ENCODE data around the gene SLC9A9.

The SLC9A9 gene

DNA sequence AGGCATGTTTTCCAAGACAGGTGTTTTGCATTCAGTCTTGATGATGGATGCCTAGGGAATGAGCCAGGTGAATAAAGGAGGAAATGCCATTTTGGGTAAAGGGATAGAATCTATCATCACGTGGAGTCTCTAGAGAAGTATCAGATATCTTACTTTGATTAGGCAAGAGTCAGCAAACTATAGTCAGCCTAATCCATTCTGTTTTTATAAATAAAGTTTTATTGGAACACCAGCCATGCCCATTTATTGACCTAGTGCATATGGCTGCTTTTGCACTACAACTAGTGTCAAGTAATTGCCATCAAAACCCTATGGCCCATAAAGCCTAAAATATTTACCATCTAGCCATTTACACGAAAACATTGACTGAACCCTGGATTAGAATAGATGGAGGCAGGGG lies 231.2 kb downstream of the SLC9A9 start:
- in situ Hi-C loops (cut with MboI; ENCODE audit: low sequenced_read_pairs): no loop called here
- no peak for DNase-seq (ENCODE audit: low spot score in 2 of 2)
- Histone ChIP-seq H3K4me1 (no peaks in the 10 kb centered on the region), H3K4me3 (no peak overlapping the region), H3K36me3 (replicated peaks) (no peaks in the 10 kb centered on the region), H3K27me3 (ENCODE audit: low read depth) (no peaks in the 10 kb centered on the region), H3K9me3 (no peaks in the 10 kb centered on the region)

DNA sequence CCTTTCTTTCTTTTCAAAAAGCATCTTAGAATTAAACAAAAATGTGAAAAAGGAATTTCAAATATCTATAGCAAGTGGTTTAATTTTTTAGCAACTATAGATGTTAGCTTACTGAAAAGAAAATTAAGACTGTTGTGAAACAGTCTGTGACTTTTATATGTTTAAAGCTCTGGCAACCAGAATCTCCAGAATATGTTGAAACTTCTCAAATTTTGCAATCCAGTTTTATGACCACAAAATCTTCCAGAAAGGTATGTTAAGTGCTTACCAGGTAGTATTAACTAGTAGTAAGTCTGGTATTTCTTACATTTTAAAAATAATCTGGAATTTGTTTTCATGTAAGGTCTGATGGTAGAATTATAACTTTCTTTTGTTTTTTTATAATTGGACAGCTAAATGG lies 235.0 kb downstream of the SLC9A9 start:
- Histone ChIP-seq H3K9me3 (no peaks in the 10 kb centered on the region), H3K4me3 (no peak overlapping the region), H3K27me3 (ENCODE audit: low read depth) (peaks cover 7% of the 10 kb centered on the region; the same call in 1 of the 2 replicates), H3K4me1 (no peaks in the 10 kb centered on the region), H3K36me3 (replicated peaks) (no peaks in the 10 kb centered on the region)
- no peak for DNase-seq (ENCODE audit: low spot score in 2 of 2)
- in situ Hi-C loops (cut with MboI; ENCODE audit: low sequenced_read_pairs): no loop called here

DNA sequence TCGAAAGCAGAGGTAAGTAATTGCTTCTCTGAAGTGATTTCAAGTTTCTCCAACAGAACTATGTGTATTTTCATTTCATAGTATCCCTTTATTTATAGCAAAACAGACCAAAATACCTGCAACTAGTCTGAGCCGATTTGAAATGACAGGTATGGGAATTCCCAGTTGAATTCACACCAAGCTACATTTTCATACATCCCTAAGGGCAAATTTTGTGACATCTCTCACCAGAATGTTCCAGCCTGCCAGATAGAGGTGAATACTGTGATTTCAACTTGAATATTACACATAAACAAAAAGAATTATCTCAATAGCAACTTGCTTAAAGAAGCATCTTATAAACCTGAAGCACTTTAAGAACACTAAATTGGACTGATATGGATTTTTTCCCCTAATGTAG lies 235.7 kb downstream of the SLC9A9 start:
- no peaks in the 10 kb centered on the region for H3K9me3 ChIP-seq
- no peak for DNase-seq (ENCODE audit: low spot score in 2 of 2)
- no peak overlapping the region for H3K4me3 ChIP-seq
- no peaks in the 10 kb centered on the region for H3K36me3 ChIP-seq (replicated peaks)
- in situ Hi-C loops (cut with MboI; ENCODE audit: low sequenced_read_pairs): no loop called here
- no peaks in the 10 kb centered on the region for H3K4me1 ChIP-seq
- peaks cover 7% of the 10 kb centered on the region; the same call in 1 of the 2 replicates for H3K27me3 ChIP-seq (ENCODE audit: low read depth)

DNA sequence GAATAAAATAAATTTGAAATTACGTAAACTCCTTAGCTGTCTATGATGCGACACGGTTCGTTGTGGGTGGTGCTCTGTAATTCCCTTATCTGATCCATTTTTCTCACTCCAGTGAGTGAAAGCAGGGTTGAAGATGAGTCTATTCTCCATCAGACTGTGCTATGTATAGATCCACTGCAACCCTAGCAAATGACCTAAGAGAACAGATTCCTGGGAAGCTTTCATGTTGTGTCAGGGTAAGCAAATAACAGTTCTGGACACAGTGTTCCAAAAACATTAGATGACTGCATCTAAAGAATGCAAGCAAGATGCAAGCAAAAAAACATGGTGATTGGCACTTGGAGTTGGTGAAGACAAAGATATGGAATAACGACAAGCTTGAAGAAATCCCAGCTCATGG lies 239.3 kb downstream of the SLC9A9 start:
- H3K4me1 ChIP-seq: no peaks in the 10 kb centered on the region
- peaks cover 7% of the 10 kb centered on the region; the same call in 1 of the 2 replicates for H3K27me3 ChIP-seq (ENCODE audit: low read depth)
- no peaks in the 10 kb centered on the region for H3K36me3 ChIP-seq (replicated peaks)
- DNase-seq (ENCODE audit: low spot score in 2 of 2): no peak
- H3K9me3 ChIP-seq: no peaks in the 10 kb centered on the region
- no peak overlapping the region for H3K4me3 ChIP-seq
- in situ Hi-C loops (cut with MboI; ENCODE audit: low sequenced_read_pairs): no loop called here

DNA sequence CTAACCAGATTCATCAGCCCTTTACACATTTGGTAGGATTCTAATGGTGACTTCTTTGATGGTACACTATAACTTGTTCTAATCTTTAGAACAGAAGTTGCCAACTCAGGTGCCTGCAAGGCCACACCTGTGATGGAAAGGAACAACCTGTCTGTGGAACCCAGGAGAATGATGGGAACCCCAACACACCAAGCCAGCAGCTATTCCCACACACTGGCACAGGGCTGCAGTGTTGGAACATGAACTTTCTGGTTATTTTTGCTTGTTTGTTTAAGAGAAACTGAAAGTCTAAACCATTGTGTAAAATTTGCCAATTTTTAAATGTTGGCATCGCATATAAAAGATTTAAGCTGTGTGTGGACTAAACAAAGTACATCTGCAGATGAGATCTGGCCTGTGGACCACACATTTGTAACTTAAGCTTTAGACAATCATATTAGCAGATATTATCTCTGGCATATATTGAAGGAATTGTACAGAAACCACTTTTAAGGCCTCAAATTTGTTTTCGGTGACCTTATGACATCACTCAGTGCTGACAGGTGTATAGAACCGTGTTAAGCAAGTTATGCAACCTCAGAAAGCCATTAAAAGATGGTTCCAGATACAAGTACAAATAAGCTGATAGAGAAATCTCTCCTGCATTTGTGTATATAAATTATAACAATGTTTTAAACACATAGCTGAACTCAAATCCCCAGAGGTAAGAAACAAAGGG lies 242.9 kb downstream of the SLC9A9 start:
- in situ Hi-C loops (cut with MboI; ENCODE audit: low sequenced_read_pairs): no loop called here
- DNase-seq (ENCODE audit: low spot score in 2 of 2): no peak
- Histone ChIP-seq H3K27me3 (ENCODE audit: low read depth) (0 out of 2 replicates have a peak, but pooled peaks cover 3% of the 10 kb centered on the region), H3K4me3 (no peak overlapping the region), H3K36me3 (replicated peaks) (no peaks in the 10 kb centered on the region), H3K4me1 (no peaks in the 10 kb centered on the region), H3K9me3 (no peaks in the 10 kb centered on the region)

DNA sequence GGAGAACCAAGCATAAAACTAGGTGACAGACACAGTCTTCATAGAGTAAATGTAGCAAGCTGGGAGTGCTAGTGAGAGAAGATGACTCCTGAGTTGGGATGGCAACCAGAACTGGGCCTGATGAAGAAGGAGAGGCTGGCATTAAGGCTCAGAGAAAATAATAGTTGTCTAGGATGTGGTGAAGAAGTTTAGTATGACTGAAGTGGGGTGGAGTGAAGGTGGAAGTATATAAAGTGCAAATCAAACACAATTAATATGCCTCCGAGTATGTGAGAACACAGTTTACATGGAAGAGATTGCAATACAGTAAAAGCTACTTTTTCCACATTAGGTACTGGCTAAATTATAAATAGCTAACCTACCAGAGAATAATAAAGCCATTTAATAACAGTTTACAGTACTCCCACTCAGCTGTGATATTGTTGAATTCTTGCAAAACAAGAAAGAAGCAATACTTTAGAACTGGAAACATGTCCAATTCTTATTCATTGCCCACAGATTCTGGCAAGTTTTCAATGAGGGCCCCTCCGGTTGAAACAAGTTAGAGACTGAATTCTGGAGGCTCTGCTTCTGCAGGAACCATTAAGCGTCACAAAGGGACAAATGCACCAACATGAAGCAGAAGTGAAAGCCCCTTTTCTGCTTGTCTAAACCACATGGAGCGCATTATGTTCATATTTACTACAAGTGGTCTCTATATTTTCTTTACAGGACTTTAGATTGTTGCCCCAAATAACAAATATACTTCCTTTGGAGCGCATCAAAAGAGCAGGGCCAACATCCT lies 243.7 kb downstream of the SLC9A9 start:
- no peak for DNase-seq (ENCODE audit: low spot score in 2 of 2)
- Histone ChIP-seq H3K4me1 (no peaks in the 10 kb centered on the region), H3K9me3 (no peaks in the 10 kb centered on the region), H3K36me3 (replicated peaks) (no peaks in the 10 kb centered on the region), H3K27me3 (ENCODE audit: low read depth) (0 out of 2 replicates have a peak, but pooled peaks cover 3% of the 10 kb centered on the region), H3K4me3 (no peak overlapping the region)
- in situ Hi-C loops (cut with MboI; ENCODE audit: low sequenced_read_pairs): no loop called here

DNA sequence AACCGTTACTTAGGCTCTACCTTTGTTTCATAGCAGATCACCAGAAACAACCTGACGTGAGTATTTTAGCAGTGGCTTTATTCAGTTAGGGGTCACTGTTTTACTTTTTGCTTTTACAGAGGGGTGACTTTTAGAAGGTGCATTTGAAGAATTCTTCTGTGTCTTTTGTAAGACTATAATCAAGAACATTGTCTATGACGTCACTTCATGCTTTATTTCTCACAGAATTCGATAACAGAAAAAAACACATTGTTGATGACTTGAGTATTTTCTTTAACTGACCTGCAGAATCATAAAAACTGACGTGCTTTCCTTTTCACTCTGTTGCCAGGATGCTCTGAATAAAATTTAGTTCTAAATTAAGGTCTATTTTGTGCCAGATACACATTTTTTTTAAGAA lies 244.5 kb downstream of the SLC9A9 start:
- DNase-seq (ENCODE audit: low spot score in 2 of 2): no peak
- no peaks in the 10 kb centered on the region for H3K4me1 ChIP-seq
- in situ Hi-C loops (cut with MboI; ENCODE audit: low sequenced_read_pairs): no loop called here
- no peaks in the 10 kb centered on the region for H3K36me3 ChIP-seq (replicated peaks)
- no peaks in the 10 kb centered on the region for H3K27me3 ChIP-seq (ENCODE audit: low read depth)
- H3K4me3 ChIP-seq: no peak overlapping the region
- no peaks in the 10 kb centered on the region for H3K9me3 ChIP-seq

DNA sequence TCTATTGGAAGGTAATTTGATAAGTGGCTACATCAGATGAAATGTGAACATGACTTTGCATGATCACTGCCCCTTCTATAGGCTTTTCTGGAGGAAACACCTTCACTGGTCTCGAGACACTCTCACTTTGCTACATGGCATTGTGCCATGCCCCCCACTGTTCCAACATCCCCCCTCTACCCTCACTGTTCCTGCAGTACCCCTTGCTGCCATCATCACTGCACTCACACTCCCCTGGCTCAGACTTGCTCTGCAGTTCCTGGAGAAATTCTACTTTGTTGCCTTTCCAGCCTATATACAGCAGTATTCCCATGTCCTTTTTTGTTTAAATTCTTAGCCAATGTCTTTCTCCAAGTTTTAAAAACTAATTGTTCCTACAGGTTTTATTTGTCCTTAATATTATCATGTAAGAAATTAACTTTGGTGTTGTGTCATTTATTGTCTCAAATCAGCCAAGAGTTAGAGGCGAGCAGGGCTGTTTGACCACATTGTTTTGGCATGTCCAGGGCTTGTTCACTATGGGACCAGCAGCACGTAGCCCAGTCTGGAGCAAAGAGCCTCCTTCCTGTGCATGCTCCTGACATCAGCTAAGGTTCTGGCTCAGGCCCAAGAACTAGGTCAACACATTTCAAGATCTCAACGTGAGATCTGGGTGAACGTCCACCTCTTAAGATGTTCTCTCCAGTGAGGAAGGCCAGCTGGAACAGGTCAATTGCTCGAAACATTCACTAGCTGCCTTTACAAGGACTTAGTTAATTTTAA lies 246.4 kb downstream of the SLC9A9 start:
- no peaks in the 10 kb centered on the region for H3K4me1 ChIP-seq
- no peak overlapping the region for H3K4me3 ChIP-seq
- no peaks in the 10 kb centered on the region for H3K27me3 ChIP-seq (ENCODE audit: low read depth)
- in situ Hi-C loops (cut with MboI; ENCODE audit: low sequenced_read_pairs): no loop called here
- H3K36me3 ChIP-seq (replicated peaks): no peaks in the 10 kb centered on the region
- H3K9me3 ChIP-seq: no peaks in the 10 kb centered on the region
- DNase-seq (ENCODE audit: low spot score in 2 of 2): no peak

DNA sequence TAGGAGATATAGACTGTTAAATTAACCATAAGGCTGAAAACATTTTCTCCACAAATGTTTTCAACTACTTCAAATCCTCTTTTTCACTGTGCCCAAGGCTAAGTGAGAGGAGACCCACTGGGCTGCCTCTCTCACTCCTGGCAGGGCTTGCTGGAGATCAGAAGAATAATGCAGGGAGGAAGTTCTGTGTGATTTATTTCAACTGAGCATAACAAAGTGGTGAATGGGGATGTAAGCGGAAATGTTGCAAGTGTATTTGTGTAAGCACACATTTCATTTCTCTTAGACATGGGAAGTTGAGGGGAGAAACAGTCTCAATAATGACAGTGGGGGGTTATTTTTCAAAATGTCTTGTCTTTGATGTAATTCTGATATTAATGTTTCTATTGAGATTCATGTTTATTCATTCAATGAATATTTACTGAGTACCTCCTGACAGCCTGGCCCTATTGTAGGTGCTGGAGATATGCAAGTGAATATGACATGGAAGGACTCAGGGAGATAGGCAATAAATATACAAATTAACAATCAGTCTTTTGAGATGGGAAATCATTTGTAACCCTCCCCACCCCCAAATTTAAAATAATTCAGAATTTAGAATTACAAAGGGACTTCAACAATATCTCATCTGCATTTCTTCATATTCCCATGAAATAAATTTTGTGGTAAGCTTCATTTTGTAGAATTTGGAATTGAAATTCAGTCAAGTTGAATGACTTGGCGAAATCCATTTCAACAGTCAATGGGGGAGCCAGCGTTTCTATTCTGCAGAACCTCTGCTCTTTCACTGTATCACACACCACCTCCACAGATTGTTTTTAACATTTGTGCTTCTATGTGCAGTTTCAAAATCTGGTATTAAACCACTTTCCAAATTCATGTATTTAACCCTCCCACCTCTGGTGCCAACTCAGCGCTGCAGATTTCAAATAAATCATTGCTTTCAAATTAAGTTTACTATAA lies 247.2 kb downstream of the SLC9A9 start:
- in situ Hi-C loops (cut with MboI; ENCODE audit: low sequenced_read_pairs): no loop called here
- Histone ChIP-seq H3K36me3 (replicated peaks) (no peaks in the 10 kb centered on the region), H3K4me1 (no peaks in the 10 kb centered on the region), H3K4me3 (no peak overlapping the region), H3K27me3 (ENCODE audit: low read depth) (no peaks in the 10 kb centered on the region), H3K9me3 (no peaks in the 10 kb centered on the region)
- DNase-seq (ENCODE audit: low spot score in 2 of 2): no peak

DNA sequence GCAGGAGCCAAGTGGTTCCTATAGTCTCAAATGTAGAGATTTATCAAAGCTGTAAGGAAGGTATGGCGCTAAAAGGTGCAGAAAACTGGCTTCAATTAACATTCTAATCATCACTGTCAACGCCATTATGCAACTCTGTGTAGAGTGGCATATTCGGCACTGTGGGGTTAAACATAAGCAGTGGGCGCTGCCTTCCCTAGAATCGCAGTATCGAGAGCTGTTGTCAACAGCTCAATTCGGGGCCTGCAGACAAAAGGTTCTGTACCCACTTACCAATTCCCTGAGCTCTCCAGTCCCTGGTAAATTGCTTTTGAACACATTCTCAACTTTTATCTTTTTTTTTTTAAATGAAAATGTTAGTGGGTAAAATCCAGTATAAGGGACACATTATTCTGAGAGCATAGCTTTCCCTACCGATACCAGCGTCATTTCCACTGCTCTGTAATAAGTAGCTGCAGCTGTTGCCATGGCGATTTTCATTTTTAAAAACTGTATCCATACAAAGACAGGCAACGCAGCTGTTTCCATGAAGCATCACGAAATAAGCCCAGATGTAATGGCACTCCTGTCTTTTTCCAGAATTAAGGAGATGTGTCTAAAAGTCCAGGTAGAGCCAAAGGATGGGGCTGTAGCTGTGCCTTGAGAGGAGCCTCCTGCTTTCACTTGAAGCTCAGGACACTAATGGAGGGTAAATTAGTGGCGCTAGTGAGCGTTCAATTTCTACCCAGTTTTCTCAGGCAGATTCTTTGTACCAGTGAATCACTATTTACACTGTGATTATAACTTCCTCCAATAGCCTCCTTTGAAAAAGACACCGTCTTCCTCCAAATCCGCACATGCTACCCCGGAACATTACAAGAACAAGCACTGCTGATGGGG lies 250.3 kb downstream of the SLC9A9 start:
- Histone ChIP-seq H3K36me3 (replicated peaks) (no peaks in the 10 kb centered on the region), H3K4me3 (no peak overlapping the region), H3K9me3 (no peaks in the 10 kb centered on the region), H3K4me1 (no peaks in the 10 kb centered on the region), H3K27me3 (ENCODE audit: low read depth) (no peaks in the 10 kb centered on the region)
- no peak for DNase-seq (ENCODE audit: low spot score in 2 of 2)
- in situ Hi-C loops (cut with MboI; ENCODE audit: low sequenced_read_pairs): no loop called here

DNA sequence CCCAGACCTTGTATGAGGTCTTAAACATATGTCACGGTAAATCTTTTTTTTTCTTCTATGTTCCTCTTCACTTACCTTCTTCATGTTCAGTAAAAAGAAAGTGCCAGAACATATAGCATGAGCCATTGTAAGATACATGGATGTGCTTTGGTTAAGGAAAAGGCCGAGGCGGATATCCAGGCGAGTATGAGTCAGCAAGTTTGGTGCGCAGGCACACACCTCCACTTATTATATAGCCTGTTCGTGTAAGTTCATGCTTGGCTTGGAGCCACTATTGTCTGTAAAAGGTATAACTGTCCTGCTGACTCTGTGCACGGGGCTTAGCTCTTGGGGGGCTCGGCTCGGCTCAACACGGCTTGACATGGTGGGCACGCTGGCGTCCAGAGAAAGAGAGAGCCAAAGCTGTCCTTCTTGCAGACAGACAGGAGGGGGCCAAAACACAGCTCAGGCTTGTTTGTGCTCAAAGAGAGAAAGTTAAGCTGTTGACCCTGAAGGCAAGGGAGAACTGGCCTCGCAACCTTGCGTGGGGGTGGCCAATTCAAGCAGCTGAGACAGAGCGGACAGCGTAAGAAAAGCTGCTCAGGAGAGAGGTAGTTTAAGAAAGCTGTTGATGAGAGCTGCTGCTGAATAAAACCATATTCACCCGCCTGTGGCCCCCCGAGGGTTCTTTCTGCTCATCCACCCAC lies 251.2 kb downstream of the SLC9A9 start:
- DNase-seq (ENCODE audit: low spot score in 2 of 2): no peak
- in situ Hi-C loops (cut with MboI; ENCODE audit: low sequenced_read_pairs): no loop called here
- no peaks in the 10 kb centered on the region for H3K36me3 ChIP-seq (replicated peaks)
- no peaks in the 10 kb centered on the region for H3K27me3 ChIP-seq (ENCODE audit: low read depth)
- H3K9me3 ChIP-seq: no peaks in the 10 kb centered on the region
- no peak overlapping the region for H3K4me3 ChIP-seq
- no peaks in the 10 kb centered on the region for H3K4me1 ChIP-seq

DNA sequence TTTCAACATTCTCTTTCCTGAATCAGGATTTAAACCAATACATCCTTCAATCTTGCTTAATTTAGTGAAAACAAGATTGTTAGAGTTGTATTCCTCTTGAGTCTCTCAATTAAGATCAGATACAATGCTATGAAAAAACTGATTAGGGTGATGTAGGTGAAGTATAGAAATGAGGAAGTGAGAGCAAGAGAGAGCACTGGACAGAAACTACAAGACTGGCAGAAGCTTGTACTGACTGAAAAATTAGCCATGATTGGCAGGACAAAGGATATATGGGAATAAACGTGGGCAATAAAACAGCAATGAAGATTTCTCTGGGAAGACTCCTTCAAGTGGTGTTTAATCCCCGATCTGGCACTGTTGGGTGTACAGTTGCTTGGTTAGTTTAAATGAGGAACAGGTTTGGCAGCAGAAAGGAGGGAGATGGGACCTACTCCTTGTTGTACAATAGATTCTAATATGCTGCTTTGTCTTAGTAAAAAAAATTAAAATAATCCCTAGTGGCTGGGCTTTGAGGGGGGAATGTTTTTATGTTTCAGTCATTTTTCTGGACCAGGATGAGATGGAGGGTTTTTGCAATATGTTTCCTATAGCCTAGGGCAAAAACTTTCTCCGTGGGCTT lies 252.7 kb downstream of the SLC9A9 start:
- DNase-seq (ENCODE audit: low spot score in 2 of 2): no peak

More for the DNA sequence above, 252.7 kb downstream of the SLC9A9 start:
- no peaks in the 10 kb centered on the region for H3K27me3 ChIP-seq (ENCODE audit: low read depth)
- H3K36me3 ChIP-seq (replicated peaks): no peaks in the 10 kb centered on the region
- H3K4me3 ChIP-seq: no peak overlapping the region
- H3K4me1 ChIP-seq: no peaks in the 10 kb centered on the region
- in situ Hi-C loops (cut with MboI; ENCODE audit: low sequenced_read_pairs): no loop called here
- no peaks in the 10 kb centered on the region for H3K9me3 ChIP-seq
